Omental fat pad (tissue), 4 donors: ENCODE results near the gene PTGDS. TPM values are rescaled to one million over a fixed set of nuclear protein-coding genes. Genes with fewer than 3 reads are reported as not detected.

Experiments used
- ATAC-seq: fragments of 150-250 bp; one replicate; pipeline ENCODE4 v1.9.1; 2016; ENCODE audit warnings: mild to moderate bottlenecking, moderate library complexity; ENCODE audit not compliant: low FRiP score
- DNase-seq: peaks from one replicate; pipeline ENCODE4 v3.0.0-alpha.2; 2019; ENCODE audit warnings: low spot score
- total RNA-seq, 4 donors: library from RNA; depleted of rRNA; stranded (reverse); fragments of >200 nt; gene quantifications; one replicate each; pipeline ENCODE4 v1.1.0, GENCODE V29; 2016
- TF ChIP-seq, protein P1 (sequence below), 3 donors: fragments of 450-650 bp; IDR thresholded peaks; one replicate each; pipeline ENCODE4 v1.5.1; 2016 to 2017; ENCODE audit warnings: antibody characterized with exemption in 3 of 3, mild to moderate bottlenecking in 3 of 3, moderate library complexity in 2 of 3

The PTGDS gene
- total RNA-seq, 4 donors from 2014 or later: 76.9 to 173 (median 118) TPM

DNA sequence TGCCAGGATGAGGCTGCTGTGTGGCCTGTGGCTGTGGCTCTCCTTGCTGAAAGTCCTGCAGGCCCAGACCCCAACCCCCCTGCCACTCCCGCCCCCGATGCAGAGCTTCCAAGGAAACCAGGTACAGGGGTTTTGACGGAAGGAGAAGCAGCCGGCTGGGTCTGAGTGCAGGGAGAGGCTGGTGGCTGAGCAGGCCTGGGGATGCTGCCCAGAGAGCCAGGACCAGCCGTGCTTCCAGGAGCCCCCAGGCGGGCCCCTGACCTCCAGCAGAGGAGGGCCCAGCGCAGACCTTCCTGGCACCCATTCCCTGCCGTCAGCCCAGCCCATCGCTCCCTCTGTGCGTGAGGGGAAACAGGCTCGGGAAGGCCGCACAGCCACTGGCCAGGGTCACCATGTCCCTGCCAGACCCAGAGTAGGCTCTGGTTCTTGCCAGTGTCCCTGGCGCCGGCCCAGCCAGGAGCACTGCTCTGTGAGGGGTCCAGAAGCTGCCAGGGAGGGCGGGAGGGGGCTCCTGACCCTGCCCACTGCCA lies 24.9 kb upstream of the PTGDS start:
- DNase-seq (no peak), ATAC-seq (no peak)
- TF ChIP-seq, protein P1, sequence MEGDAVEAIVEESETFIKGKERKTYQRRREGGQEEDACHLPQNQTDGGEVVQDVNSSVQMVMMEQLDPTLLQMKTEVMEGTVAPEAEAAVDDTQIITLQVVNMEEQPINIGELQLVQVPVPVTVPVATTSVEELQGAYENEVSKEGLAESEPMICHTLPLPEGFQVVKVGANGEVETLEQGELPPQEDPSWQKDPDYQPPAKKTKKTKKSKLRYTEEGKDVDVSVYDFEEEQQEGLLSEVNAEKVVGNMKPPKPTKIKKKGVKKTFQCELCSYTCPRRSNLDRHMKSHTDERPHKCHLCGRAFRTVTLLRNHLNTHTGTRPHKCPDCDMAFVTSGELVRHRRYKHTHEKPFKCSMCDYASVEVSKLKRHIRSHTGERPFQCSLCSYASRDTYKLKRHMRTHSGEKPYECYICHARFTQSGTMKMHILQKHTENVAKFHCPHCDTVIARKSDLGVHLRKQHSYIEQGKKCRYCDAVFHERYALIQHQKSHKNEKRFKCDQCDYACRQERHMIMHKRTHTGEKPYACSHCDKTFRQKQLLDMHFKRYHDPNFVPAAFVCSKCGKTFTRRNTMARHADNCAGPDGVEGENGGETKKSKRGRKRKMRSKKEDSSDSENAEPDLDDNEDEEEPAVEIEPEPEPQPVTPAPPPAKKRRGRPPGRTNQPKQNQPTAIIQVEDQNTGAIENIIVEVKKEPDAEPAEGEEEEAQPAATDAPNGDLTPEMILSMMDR (IDR thresholded peaks at IDR 0.05): no peak

DNA sequence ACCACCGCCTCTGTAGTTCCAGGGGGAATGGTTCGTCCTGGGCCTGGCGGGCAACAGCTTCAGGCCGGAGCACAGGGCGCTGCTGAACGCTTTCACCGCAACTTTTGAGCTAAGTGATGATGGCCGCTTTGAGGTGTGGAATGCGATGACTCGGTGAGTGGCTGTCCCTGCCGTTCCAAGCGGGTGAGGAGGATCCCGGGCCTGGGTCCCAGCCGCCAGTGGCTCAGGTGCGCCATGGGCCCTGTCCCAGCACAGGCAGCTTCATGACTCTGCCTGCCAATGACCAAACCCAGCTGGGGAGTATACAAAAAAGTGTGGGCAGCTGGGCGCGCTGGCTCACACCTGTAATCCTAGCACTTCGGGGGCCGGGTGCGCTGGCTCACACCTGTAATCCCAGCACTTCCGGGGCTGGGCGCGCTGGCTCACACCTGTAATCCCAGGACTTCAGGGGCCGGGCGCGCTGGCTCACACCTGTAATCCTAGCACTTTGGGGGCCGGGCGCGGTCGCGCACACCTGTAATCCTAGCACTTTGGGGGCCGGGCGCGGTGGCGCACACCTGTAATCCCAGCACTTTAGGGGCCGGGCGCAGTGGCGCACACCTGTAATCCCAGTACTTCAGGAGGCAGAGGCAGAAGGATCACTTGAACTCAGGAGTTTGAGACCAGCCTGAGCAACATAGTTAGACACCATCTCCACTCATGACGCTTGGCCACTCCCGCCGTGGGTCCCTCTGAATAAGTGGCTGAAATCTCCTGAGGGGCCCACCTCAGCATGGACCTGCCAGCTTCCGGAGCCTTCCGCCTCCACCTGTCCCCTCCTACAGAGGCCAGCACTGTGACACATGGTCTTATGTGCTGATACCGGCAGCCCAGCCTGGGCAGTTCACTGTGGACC lies 24.2 kb upstream of the PTGDS start:
- TF ChIP-seq, protein P1 (IDR thresholded peaks at IDR 0.05): no peak
- DNase-seq: no peak
- ATAC-seq: no peak

DNA sequence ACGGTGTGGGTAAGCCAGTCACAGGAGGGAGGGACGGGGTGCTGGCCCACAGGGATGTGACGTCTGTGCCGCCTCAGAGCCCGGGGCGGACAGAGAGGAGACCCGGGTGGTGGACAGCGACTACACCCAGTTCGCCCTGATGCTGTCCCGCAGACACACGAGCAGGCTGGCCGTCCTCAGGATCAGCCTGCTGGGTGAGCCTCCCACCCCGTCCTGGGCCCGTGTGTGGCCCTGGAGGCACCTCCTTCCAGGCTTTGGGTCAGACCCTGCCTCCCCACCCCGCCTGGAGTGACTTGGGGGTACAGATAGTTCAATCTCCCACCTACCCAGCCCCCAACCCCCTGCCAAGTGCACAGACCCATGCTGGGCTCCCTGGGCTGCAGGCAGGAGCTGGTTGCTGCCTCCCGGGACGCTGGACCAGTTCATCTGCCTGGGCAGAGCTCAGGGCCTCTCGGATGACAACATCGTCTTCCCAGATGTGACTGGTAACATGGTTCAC lies 23.5 kb upstream of the PTGDS start:
- TF ChIP-seq, protein P1 (IDR thresholded peaks at IDR 0.05): no peak
- DNase-seq: no peak
- ATAC-seq: no peak

DNA sequence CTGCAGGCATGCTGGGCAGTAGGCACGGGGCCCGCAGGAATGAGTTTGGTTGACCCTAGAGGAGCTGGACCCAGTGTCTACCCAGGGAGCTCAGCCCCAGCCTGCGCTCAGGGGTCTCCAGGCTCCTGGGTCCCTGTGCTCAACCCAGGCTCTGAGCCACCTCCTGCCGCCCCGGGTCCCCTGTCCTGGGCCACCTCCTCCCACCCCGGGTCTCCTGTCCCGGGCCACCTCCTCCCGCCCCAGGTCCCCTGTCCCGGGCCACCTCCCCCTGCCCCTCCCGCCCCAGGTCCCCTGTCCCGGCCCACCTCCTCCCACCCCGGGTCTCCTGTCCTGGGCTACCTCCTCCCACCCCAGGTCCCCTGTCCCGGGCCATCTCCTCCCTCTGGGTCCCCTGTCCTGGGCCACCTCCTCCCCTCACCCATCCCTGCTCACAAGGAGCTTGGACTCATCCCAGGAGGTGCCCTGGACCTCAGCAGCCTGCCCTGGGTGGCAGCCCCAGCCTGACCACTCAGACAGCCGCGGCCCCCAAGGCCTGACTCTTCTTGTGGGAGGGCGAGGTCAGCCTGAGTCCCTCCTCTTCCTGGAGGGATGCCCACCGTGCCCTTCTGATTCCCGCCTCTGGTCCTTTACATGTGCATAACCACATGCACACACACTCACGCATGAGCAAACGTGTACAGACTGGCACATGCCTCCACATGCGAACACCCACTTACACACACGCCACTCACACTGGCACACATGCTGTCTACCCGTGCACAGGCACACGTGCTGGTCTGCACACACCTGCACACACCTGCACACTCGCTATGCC lies 22.8 kb upstream of the PTGDS start:
- DNase-seq: no peak
- TF ChIP-seq, protein P1 (IDR thresholded peaks at IDR 0.05): no peak
- ATAC-seq: no peak

DNA sequence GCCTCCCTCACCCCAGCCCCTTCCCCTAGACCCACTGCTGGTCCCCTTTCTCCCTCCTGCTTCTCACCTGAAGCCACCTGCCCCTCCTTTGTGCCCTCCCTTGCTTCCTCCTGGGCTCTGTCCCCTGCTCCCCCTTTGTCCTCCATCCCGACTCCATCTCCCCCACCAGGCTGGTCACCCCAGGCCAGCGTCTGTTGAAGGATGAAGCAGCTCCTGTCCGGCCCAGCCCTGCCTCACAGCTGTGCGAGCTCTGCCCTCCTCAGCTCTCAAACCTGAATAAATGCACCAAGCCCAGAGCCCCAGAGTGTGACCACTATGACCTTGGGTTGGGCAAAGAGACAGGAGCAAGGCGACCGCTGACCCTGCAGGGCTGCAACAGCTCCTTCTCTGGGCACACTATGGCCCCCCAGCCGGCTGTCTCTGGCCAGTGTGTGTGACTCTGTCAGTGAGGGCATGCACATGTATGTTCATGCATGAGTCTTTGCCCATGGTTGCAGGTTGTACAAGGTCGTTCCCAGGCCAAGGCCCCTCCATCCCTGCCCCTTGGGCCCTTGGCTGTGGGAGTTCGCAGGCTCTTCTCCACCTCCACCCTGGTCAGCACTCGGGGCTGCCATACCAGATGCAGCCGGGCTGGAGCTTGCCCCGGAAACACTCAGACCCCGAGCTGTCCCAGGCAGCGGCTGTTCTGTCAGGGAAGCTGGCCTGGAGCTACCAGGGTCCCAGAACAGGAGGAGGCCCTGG lies 21.9 kb upstream of the PTGDS start:
- TF ChIP-seq, protein P1 (IDR thresholded peaks at IDR 0.05): no peak
- DNase-seq (no peak), ATAC-seq (no peak)

DNA sequence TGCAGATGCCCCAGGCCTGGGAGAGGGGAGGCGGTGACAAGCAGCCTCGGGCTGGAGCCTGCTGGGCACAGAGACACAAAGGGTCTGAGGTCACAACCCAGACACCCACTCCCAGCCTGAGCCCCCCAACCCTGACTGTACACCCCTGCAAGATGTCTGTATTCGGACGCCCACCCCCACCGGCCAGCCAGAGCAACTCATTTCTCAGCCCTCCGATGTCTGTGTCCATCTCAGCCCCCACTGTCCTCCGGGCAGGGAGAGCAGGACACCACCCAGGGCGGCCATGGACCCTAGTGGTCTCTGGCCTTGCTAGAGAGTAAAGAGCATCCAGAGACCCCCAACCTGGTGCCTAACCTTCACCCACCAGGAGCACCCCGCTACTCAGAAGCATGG lies 21.4 kb upstream of the PTGDS start:
- ATAC-seq: no peak
- TF ChIP-seq, protein P1 (IDR thresholded peaks at IDR 0.05): no peak

More for the DNA sequence above, 21.4 kb upstream of the PTGDS start:
- no peak for DNase-seq
